Type B pancreatic cell (in vitro differentiated cells): ENCODE results near the gene CELSR1. TPM values are rescaled to one million over a fixed set of nuclear protein-coding genes. Genes with fewer than 3 reads are reported as not detected.

ENCODE experiments used
- DNase-seq: peaks from one replicate; pipeline ENCODE4 v3.0.0; 2021; ENCODE audit warnings: mixed read lengths; ENCODE audit not compliant: unreplicated experiment; ENCODE audit errors: extremely low spot score
- H3K27ac Mint-ChIP-seq: 2 replicates; pipeline ENCODE4 v1.8.0; 2021; ENCODE audit warnings: mild to moderate bottlenecking, mixed read lengths
- H3K27me3 Mint-ChIP-seq: 2 replicates; pipeline ENCODE4 v1.8.0; 2021; ENCODE audit warnings: mixed read lengths
- H3K36me3 Mint-ChIP-seq: 2 replicates; pipeline ENCODE4 v1.8.0; 2021; ENCODE audit warnings: mixed read lengths
- H3K4me1 Mint-ChIP-seq: one replicate; pipeline ENCODE4 v1.8.0; 2021; ENCODE audit warnings: mixed read lengths; ENCODE audit not compliant: unreplicated experiment
- H3K4me3 Mint-ChIP-seq: 2 replicates; pipeline ENCODE4 v1.8.0; 2021; ENCODE audit warnings: mild to moderate bottlenecking, mixed read lengths
- H3K9me3 Mint-ChIP-seq: 2 replicates; pipeline ENCODE4 v1.8.0; 2021; ENCODE audit warnings: mixed read lengths
- CTCF ChIP-seq: fragments of 200-600 bp; sonication (generic); conservative IDR thresholded peaks from 2 replicates; pipeline ENCODE4 v1.5.0; 2021; ENCODE audit warnings: antibody characterized with exemption, mild to moderate bottlenecking
- total RNA-seq: library from RNA; stranded (reverse); gene quantifications from 2 replicates; pipeline ENCODE4 v1.2.1, GENCODE V29; 2021; ENCODE audit warnings: low replicate concordance

Gene CELSR1
- total RNA-seq, 1 donor from 2014 or later: 27.8 TPM

- Mint-ChIP-seq H3K9me3 (no peaks in the 10 kb centered on the region), H3K4me1 (peaks cover 57% of the 10 kb centered on the region), H3K27me3 (peaks cover 14% of the 10 kb centered on the region), H3K36me3 (peaks cover 10% of the 10 kb centered on the region), H3K4me3 (peak overlapping the region; percentile 60), H3K27ac (peak overlapping the region; percentile 80)
- DNase-seq: no peak
- no peak for TF ChIP-seq CTCF
Measured at GRCh38 chr22:46453829-46454503, 83.5 kb downstream of the CELSR1 start.

- TF ChIP-seq CTCF: no peak
- Mint-ChIP-seq H3K36me3 (peaks cover 10% of the 10 kb centered on the region), H3K27ac (peak overlapping the region; percentile 70), H3K9me3 (no peaks in the 10 kb centered on the region), H3K27me3 (peaks cover 13% of the 10 kb centered on the region), H3K4me1 (peaks cover 56% of the 10 kb centered on the region), H3K4me3 (peak overlapping the region; percentile 7)
- no peak for DNase-seq
Measured at GRCh38 chr22:46453006-46453828, 84.2 kb downstream of the CELSR1 start.

- peak overlapping the region; percentile 98 for H3K27ac Mint-ChIP-seq
- TF ChIP-seq CTCF: no peak
- peaks cover 48% of the 10 kb centered on the region for H3K4me1 Mint-ChIP-seq
- H3K36me3 Mint-ChIP-seq: peaks cover 5% of the 10 kb centered on the region
- H3K27me3 Mint-ChIP-seq: peaks cover 5% of the 10 kb centered on the region
- no peak overlapping the region for H3K4me3 Mint-ChIP-seq
- DNase-seq: no peak
- H3K9me3 Mint-ChIP-seq: no peaks in the 10 kb centered on the region
Measured at GRCh38 chr22:46452195-46453005, 85.0 kb downstream of the CELSR1 start.

- H3K9me3 Mint-ChIP-seq: no peaks in the 10 kb centered on the region
- peaks cover 3% of the 10 kb centered on the region for H3K36me3 Mint-ChIP-seq
- peak overlapping the region; percentile 98 for H3K27ac Mint-ChIP-seq
- peak overlapping the region; percentile 38 for H3K4me3 Mint-ChIP-seq
- peaks cover 49% of the 10 kb centered on the region for H3K4me1 Mint-ChIP-seq
- TF ChIP-seq CTCF: no peak
- peaks cover 4% of the 10 kb centered on the region for H3K27me3 Mint-ChIP-seq
- no peak for DNase-seq
Measured at GRCh38 chr22:46451741-46452140, 85.7 kb downstream of the CELSR1 start.

- Mint-ChIP-seq H3K27ac (peak overlapping the region; percentile 98), H3K9me3 (no peaks in the 10 kb centered on the region), H3K4me3 (peak overlapping the region; percentile 38), H3K27me3 (peaks cover 2% of the 10 kb centered on the region), H3K36me3 (peaks cover 2% of the 10 kb centered on the region), H3K4me1 (peaks cover 54% of the 10 kb centered on the region)
- TF ChIP-seq CTCF: no peak
- DNase-seq: no peak
Measured at GRCh38 chr22:46450931-46451561, 86.4 kb downstream of the CELSR1 start.
